Omental fat pad (tissue), 4 donors: Measurements from ENCODE around the gene VAV3. TPM values are rescaled to one million over a fixed set of nuclear protein-coding genes. Genes with fewer than 3 reads are reported as not detected.

Experiments
- ATAC-seq: fragments of 150-250 bp; one replicate; pipeline ENCODE4 v1.9.1; 2016; ENCODE audit warnings: mild to moderate bottlenecking, moderate library complexity; ENCODE audit not compliant: low FRiP score
- DNase-seq: peaks from one replicate; pipeline ENCODE4 v3.0.0-alpha.2; 2019; ENCODE audit warnings: low spot score
- total RNA-seq, 4 donors: library from RNA; depleted of rRNA; stranded (reverse); fragments of >200 nt; gene quantifications; one replicate each; pipeline ENCODE4 v1.1.0, GENCODE V29; 2016
- TF ChIP-seq, protein P1 (sequence below), 3 donors: fragments of 450-650 bp; IDR thresholded peaks; one replicate each; pipeline ENCODE4 v1.5.1; 2016 to 2017; ENCODE audit warnings: antibody characterized with exemption in 3 of 3, mild to moderate bottlenecking in 3 of 3, moderate library complexity in 2 of 3

Gene VAV3
- total RNA-seq, 4 donors from 2014 or later, result 5.4 to 10.9 (median 10.2) TPM

DNA sequence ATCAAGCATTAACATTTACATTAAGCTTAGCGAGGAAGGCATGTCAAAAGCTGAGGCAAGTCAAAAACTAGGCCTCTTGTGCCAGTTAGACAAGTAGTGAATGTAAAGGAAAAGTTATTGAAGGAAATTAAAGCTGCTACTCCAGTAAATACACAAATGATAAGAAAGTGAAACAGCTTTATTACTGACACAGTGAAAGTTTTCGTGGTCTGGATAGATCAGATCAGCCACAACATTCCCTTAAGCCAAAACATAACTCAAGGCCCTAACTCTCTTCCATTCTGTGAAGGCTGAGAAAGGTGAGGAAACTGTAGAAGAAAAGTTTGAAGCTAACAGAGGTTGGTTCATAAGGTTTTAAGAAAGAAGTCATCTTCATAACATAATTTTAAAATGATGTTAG lies 131.9 kb downstream of the VAV3 start:
- no peak for ATAC-seq
- TF ChIP-seq, protein P1, sequence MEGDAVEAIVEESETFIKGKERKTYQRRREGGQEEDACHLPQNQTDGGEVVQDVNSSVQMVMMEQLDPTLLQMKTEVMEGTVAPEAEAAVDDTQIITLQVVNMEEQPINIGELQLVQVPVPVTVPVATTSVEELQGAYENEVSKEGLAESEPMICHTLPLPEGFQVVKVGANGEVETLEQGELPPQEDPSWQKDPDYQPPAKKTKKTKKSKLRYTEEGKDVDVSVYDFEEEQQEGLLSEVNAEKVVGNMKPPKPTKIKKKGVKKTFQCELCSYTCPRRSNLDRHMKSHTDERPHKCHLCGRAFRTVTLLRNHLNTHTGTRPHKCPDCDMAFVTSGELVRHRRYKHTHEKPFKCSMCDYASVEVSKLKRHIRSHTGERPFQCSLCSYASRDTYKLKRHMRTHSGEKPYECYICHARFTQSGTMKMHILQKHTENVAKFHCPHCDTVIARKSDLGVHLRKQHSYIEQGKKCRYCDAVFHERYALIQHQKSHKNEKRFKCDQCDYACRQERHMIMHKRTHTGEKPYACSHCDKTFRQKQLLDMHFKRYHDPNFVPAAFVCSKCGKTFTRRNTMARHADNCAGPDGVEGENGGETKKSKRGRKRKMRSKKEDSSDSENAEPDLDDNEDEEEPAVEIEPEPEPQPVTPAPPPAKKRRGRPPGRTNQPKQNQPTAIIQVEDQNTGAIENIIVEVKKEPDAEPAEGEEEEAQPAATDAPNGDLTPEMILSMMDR (IDR thresholded peaks at IDR 0.05), result no peak
- DNase-seq, result no peak

- TF ChIP-seq, protein P1 (IDR thresholded peaks at IDR 0.05), result no peak
- DNase-seq, result no peak
- no peak for ATAC-seq
Observed at GRCh38 chr1:107831921-107832320, 133.1 kb downstream of the VAV3 start.

- TF ChIP-seq, protein P1 (IDR thresholded peaks at IDR 0.05), result no peak
- DNase-seq (no peak), ATAC-seq (no peak)
Observed at GRCh38 chr1:107830526-107830925, 134.5 kb downstream of the VAV3 start.

- TF ChIP-seq, protein P1 (IDR thresholded peaks at IDR 0.05), result no peak
- no peak for DNase-seq
- no peak for ATAC-seq
Observed at GRCh38 chr1:107830075-107830474, 134.9 kb downstream of the VAV3 start.

DNA sequence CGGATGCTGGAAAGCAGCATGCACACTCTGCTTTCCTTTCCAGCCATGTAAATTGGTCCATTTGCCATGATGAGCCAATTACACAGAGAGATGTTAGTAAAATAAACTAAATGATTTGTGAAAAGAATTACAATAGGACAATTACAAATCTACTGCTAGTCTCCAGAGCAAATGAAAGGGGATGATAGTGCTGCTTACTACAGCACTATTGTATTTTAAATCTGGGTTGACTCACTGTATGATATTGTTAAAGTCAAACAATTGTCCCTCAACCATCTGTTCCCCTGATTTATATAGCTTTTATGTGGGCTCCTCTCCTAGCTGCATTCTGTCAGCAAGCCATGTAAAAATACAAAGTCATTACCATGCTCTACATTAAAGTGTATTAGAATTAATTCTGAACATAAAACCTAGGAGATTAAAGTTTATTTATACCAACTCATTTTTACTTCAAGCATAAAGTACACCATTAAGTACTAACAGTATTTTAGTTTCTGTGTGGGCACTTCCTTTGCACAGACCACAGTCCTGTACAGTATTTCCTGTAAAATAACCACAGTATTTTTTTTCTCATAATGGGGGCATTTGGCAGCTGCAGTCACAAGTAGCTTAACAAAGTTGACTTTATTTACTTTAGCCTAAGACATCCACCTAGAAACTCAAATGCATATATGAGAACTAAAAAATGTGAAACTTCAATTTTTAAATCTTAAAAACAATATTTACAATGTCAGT lies 135.8 kb downstream of the VAV3 start:
- DNase-seq, result no peak
- TF ChIP-seq, protein P1 (IDR thresholded peaks at IDR 0.05), result no peak
- no peak for ATAC-seq

DNA sequence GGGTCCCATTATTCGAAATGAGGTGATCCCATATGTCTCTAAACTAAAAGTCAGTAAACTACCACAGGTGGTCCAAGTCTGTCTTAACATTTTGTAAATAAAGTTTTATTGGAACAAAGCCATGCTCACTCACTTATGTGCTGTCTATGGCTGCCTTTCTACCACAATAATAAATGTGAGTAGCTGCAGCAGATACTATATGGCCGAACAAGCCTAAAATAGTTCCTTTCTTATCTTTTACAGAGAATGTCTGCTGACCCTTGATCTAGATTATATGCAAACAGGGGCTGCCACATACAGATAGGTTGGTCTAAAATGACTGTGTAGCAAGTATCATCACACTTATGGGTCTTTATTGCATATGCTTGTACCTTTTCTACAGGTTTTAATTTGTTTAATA lies 140.0 kb downstream of the VAV3 start:
- TF ChIP-seq, protein P1 (IDR thresholded peaks at IDR 0.05), result no peak
- ATAC-seq (no peak), DNase-seq (no peak)

- DNase-seq (no peak), ATAC-seq (no peak)
- TF ChIP-seq, protein P1 (IDR thresholded peaks at IDR 0.05), result no peak
Observed at GRCh38 chr1:107821340-107821739, 143.6 kb downstream of the VAV3 start.
